HEK293 (cell line): Measurements from ENCODE around the gene NDUFS1.

Experiments used
- CTCF ChIA-PET: fragments of 350-600 bp; formaldehyde crosslinking; extraction: SDS; loops from one replicate; lab custom pipeline; 2021; ENCODE audit warnings: antibody characterized with exemption; lab: Yijun Ruan, JAX
- POLR2A ChIA-PET: fragments of 300-600 bp; formaldehyde crosslinking; extraction: SDS; loops from one replicate; lab custom pipeline; 2020; ENCODE audit warnings: antibody characterized with exemption, inconsistent platforms; lab: Yijun Ruan, JAX
- H3K27ac ChIP-seq: fragments of 200-500 bp; sonication (Bioruptor generic); 2 replicates; pipeline ENCODE4 v1.5.1; 2014; ENCODE audit warnings: low read depth, low read length, control low read depth, inconsistent platforms; ENCODE audit errors: extremely low read depth
- H3K36me3 ChIP-seq, 2 experiments: fragments of 200-500 bp in 1 of 2; sonication (Bioruptor generic) in 1 of 2; 1 replicate in 1 of 2; 2 replicates in 1 of 2; pipeline ENCODE4 v1.5.1; 2014 to 2017; ENCODE audit warnings: inconsistent platforms in 2 of 2, low read length in 2 of 2; ENCODE audit not compliant: control insufficient read depth in 2 of 2, insufficient read depth in 1 of 2
- H3K4me1 ChIP-seq: fragments of 200-500 bp; sonication (Bioruptor generic); 2 replicates; pipeline ENCODE4 v1.5.1; 2014; ENCODE audit warnings: mild to moderate bottlenecking, low read length, inconsistent platforms; ENCODE audit not compliant: control insufficient read depth, insufficient read depth
- H3K4me3 ChIP-seq: 2 replicates; pipeline ENCODE4 v1.5.1; 2011; ENCODE audit warnings: low read depth, mild to moderate bottlenecking, control low read depth, low read length, moderate library complexity
- H3K9me3 ChIP-seq: fragments of 200-500 bp; sonication (Bioruptor generic); 2 replicates; pipeline ENCODE4 v1.5.1; 2014; ENCODE audit warnings: low read depth, low read length, inconsistent platforms; ENCODE audit not compliant: control insufficient read depth, insufficient read depth
- EGR2 ChIP-seq: fragments of 450-650 bp; formaldehyde crosslinking; IDR thresholded peaks from 2 replicates; pipeline ENCODE4 v1.5.1; 2016; ENCODE audit warnings: low read depth, missing biosample characterization, missing genetic modification characterization
- HOXA7 ChIP-seq: sonication (generic); formaldehyde crosslinking; IDR thresholded peaks from 2 replicates; pipeline ENCODE4 v1.8.1; 2022; ENCODE audit warnings: missing genetic modification reagents, borderline replicate concordance
- KLF10 ChIP-seq: fragments of 450-650 bp; IDR thresholded peaks from 2 replicates; pipeline ENCODE4 v1.5.1; 2018; ENCODE audit warnings: missing biosample characterization, mild to moderate bottlenecking, missing genetic modification characterization
- KLF16 ChIP-seq: fragments of 450-650 bp; formaldehyde crosslinking; IDR thresholded peaks from 2 replicates; pipeline ENCODE4 v1.5.1; 2017; ENCODE audit warnings: missing biosample characterization, missing genetic modification characterization
- SCRT1 ChIP-seq: fragments of 450-650 bp; formaldehyde crosslinking; IDR thresholded peaks from 2 replicates; pipeline ENCODE4 v1.5.1; 2016; ENCODE audit warnings: missing biosample characterization, missing genetic modification characterization, borderline replicate concordance
- TCF7L2 ChIP-seq: IDR thresholded peaks from 2 replicates; pipeline ENCODE4 v1.6.1; 2011; ENCODE audit warnings: low read depth, mild to moderate bottlenecking, inconsistent platforms, low read length, moderate library complexity, borderline replicate concordance
- ZBTB10 ChIP-seq: fragments of 450-650 bp; formaldehyde crosslinking; IDR thresholded peaks from 2 replicates; pipeline ENCODE4 v1.5.1; 2016; ENCODE audit warnings: missing biosample characterization, missing genetic modification characterization
- ZNF132 ChIP-seq: fragments of 450-650 bp; formaldehyde crosslinking; IDR thresholded peaks from 2 replicates; pipeline ENCODE4 v1.5.1; 2017; ENCODE audit warnings: missing biosample characterization, missing genetic modification characterization, borderline replicate concordance
- ZNF138 ChIP-seq: fragments of 450-650 bp; formaldehyde crosslinking; IDR thresholded peaks from 2 replicates; pipeline ENCODE4 v1.5.1; 2016; ENCODE audit warnings: missing biosample characterization, missing genetic modification characterization, borderline replicate concordance
- ZNF302 ChIP-seq: fragments of 450-650 bp; formaldehyde crosslinking; IDR thresholded peaks from 2 replicates; pipeline ENCODE4 v1.5.1; 2016; ENCODE audit warnings: missing biosample characterization, missing genetic modification characterization, low read depth
- ZNF510 ChIP-seq: fragments of 450-650 bp; formaldehyde crosslinking; IDR thresholded peaks from 2 replicates; pipeline ENCODE4 v1.5.1; 2018; ENCODE audit warnings: mild to moderate bottlenecking, missing genetic modification characterization, missing biosample characterization; ENCODE audit not compliant: insufficient replicate concordance
- ZNF555 ChIP-seq: fragments of 450-650 bp; formaldehyde crosslinking; conservative IDR thresholded peaks from 2 replicates; pipeline ENCODE4 v1.5.1; 2017; ENCODE audit warnings: missing biosample characterization, mild to moderate bottlenecking, missing genetic modification characterization, inconsistent platforms
- ZNF560 ChIP-seq: fragments of 450-650 bp; formaldehyde crosslinking; IDR thresholded peaks from 2 replicates; pipeline ENCODE4 v1.5.1; 2017; ENCODE audit warnings: missing biosample characterization, missing genetic modification characterization, borderline replicate concordance
- ZNF610 ChIP-seq: fragments of 450-650 bp; formaldehyde crosslinking; IDR thresholded peaks from 2 replicates; pipeline ENCODE4 v1.5.1; 2016; ENCODE audit warnings: missing biosample characterization, missing genetic modification characterization, borderline replicate concordance
- ZNF658 ChIP-seq: fragments of 450-650 bp; formaldehyde crosslinking; IDR thresholded peaks from 2 replicates; pipeline ENCODE4; 2016; ENCODE audit warnings: missing biosample characterization, missing genetic modification characterization
- ZSCAN5A ChIP-seq: fragments of 450-650 bp; formaldehyde crosslinking; IDR thresholded peaks from 2 replicates; pipeline ENCODE4 v1.5.1; 2016; ENCODE audit warnings: missing biosample characterization, missing genetic modification characterization

The NDUFS1 gene

DNA sequence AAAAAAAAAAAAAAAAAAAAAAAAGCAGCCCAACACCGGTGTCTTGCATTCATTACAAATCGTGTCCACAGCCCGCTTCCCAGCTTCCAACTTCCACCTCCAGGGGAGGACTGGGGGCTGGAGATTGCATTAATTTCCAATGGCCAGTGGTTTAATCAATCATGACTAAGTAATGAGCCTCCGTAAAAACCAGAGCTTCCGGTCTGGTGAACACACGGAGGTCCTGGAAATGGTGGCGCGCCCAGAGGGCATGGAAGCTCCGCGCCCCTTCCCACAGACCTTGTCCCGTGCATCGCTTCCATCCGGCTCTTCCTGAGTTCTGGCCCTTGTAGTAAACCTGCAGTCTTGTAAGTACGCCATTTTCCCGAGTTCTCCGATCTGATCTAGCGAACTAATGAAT lies 44.1 kb upstream of the NDUFS1 start:
- POLR2A ChIA-PET = no interaction called here
- H3K4me1 ChIP-seq = peaks cover 4% of the 10 kb centered on the region; the same call in 1 of the 2 replicates
- no peak for TF ChIP-seq ZNF658
- TF ChIP-seq ZNF132 (tag by site-specific recombination) = no peak
- TF ChIP-seq ZNF555 (tag by site-specific recombination) = no peak
- no peak for TF ChIP-seq ZNF510 (tag by site-specific recombination)
- TF ChIP-seq ZNF302 (tag by site-specific recombination) = no peak
- no peak for TF ChIP-seq SCRT1 (tag by site-specific recombination)
- TF ChIP-seq KLF10 = no peak
- TF ChIP-seq ZNF138 (tag by site-specific recombination) = no peak
- TF ChIP-seq ZBTB10 = no peak
- no peak for TF ChIP-seq TCF7L2
- H3K27ac ChIP-seq = no peak overlapping the region
- no peaks in the 10 kb centered on the region for H3K9me3 ChIP-seq
- H3K36me3 ChIP-seq = no peaks in the 10 kb centered on the region
- H3K4me3 ChIP-seq = no peak overlapping the region
- CTCF ChIA-PET = no interaction called here

- ChIA-PET CTCF (no interaction called here), POLR2A (no interaction called here)
- Histone ChIP-seq H3K27ac (no peak overlapping the region), H3K9me3 (no peaks in the 10 kb centered on the region), H3K4me1 (peaks cover 4% of the 10 kb centered on the region; the same call in 1 of the 2 replicates), H3K36me3 (no peaks in the 10 kb centered on the region), H3K4me3 (no peak overlapping the region)
- no peak for TF ChIP-seq ZSCAN5A (tag by site-specific recombination)
- no peak for TF ChIP-seq KLF16
- no peak for TF ChIP-seq EGR2 (tag by site-specific recombination)
- TF ChIP-seq HOXA7 (CRISPR knock-in tag) = no peak
Measured at GRCh38 chr2:206202446-206202845, 43.2 kb upstream of the NDUFS1 start.

DNA sequence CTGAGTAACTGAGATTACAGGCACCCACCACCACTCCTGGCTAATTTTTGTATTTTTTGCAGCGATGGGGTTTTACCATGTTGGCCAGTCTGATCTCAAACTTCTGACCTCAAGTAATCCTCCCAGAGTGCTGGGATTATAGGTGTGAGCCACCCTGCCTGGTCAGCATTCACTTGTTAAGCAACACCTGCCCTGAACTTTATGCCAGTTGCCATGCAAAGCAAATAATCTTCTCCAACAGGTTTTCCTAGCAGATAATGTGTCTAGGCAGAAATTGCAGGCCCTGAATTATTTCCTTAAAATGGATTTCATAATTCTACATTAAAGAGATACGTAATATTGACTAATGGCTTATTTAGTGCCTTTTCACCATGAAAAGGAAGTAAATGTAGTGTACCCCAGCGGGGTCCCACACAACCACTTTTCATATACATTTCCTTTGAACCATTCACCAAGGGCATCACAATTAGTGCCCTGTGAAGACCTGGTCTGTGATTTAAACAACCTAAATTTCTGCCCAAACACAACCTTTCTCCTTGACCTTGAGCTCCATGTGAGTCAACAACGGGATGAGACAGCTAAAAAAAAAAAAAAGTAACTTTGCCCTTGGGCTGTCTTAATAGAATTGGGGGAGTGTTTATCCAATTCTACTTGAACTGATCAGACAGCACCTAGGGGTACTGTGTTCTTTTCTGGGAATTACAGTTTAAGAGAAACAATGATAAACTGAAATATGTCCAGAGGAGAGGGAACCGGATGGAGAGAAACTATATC lies 42.0 kb upstream of the NDUFS1 start:
- H3K9me3 ChIP-seq = no peaks in the 10 kb centered on the region
- POLR2A ChIA-PET = no interaction called here
- H3K36me3 ChIP-seq = no peaks in the 10 kb centered on the region
- peaks cover 4% of the 10 kb centered on the region; the same call in 1 of the 2 replicates for H3K4me1 ChIP-seq
- TF ChIP-seq ZNF610 (tag by site-specific recombination) = no peak
- no peak for TF ChIP-seq ZNF560
- H3K27ac ChIP-seq = no peak overlapping the region
- CTCF ChIA-PET = interaction anchor here (0.6 kb wide), 1 partner anchor 12 kb away, joined by 3 read pairs; no protein-coding TSS in a partner anchor
- no peak overlapping the region for H3K4me3 ChIP-seq
